Measurements from ENCODE around the gene CXCR2.

CXCR2 gene

DNA sequence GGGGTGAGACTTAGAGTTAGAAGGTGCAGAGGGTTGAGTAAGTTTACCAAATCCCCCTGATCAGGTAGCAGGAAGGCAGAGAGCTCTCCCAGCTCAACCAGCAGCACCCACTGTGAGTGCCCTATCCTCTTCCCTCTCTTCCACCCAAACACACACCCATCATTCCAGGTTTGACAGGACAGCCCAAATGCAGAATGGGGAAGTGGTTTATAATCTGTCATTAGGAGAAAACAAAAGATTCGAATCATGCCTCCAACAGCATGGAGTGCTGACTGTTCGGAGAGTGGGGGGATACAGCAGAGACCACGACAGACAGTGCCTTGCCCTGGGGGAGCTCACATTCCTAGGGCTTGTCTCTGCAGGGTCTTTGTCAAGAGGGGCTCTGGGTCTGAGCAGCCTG is 11.7 kb downstream of the CXCR2 start:
- Histone ChIP-seq H3K9ac (ENCODE audit: low read length) (no peak overlapping the region), H3K9me3 (ENCODE audit: control insufficient read depth, low read length) (no peaks in the 10 kb centered on the region), H3K4me1 (ENCODE audit: control insufficient read depth, insufficient read depth, low read length) (no peaks in the 10 kb centered on the region), H3K27me3 (ENCODE audit: control insufficient read depth, insufficient read depth, low read length) (no peaks in the 10 kb centered on the region), H3K36me3 (ENCODE audit: control insufficient read depth, insufficient read depth, low read length) (no peaks in the 10 kb centered on the region), H3K4me3 (ENCODE audit: low read length) (no peak overlapping the region)

DNA sequence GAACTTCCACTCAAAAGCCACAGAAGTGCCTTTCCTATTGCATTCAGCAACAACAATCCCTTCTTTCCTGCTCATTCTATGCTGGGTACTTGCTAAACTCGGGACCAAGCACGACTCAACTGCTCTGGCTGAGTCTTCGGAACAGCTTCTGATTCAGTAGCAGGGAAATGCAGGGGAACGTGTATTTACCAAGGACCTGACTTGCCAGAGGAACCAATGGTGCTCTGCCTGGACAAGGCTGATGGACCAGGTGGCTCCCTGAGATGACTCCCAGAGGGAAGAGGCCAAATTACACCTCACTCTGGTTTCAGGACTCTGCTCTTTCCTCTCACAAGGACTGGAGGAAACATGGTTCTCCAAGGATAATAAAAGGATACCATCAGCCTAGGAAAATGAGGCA is 12.2 kb downstream of the CXCR2 start:
- Histone ChIP-seq H3K9me3 (ENCODE audit: control insufficient read depth, low read length) (no peaks in the 10 kb centered on the region), H3K4me1 (ENCODE audit: control insufficient read depth, insufficient read depth, low read length) (no peaks in the 10 kb centered on the region), H3K36me3 (ENCODE audit: control insufficient read depth, insufficient read depth, low read length) (no peaks in the 10 kb centered on the region), H3K27me3 (ENCODE audit: control insufficient read depth, insufficient read depth, low read length) (peaks cover 2% of the 10 kb centered on the region), H3K9ac (ENCODE audit: low read length) (no peak overlapping the region), H3K4me3 (ENCODE audit: low read length) (no peak overlapping the region)

DNA sequence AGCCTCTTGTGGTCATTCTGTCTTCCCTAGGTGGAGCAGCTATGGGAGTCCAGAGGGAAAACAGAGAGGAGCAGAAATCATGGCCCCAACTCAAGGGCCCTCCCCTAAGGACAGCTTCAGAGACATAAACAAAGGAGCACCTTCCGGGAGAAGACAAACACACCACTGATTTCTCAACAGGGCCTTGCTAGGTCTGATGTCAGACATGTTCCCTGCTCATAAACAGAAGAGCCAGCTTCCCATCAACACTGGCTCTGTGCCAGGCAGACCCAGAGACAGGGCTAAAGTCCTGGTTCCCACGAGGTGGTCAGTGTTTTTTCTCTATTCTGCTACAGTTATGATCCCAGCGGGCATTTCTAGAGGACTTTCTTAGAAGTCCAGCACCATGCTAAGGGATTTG is 19.3 kb downstream of the CXCR2 start:
- Histone ChIP-seq H3K27me3 (ENCODE audit: control insufficient read depth, insufficient read depth, low read length) (peaks cover 2% of the 10 kb centered on the region), H3K4me1 (ENCODE audit: control insufficient read depth, insufficient read depth, low read length) (no peaks in the 10 kb centered on the region), H3K36me3 (ENCODE audit: control insufficient read depth, insufficient read depth, low read length) (no peaks in the 10 kb centered on the region), H3K9me3 (ENCODE audit: control insufficient read depth, low read length) (no peaks in the 10 kb centered on the region), H3K4me3 (ENCODE audit: low read length) (no peak overlapping the region), H3K9ac (ENCODE audit: low read length) (no peak overlapping the region)

DNA sequence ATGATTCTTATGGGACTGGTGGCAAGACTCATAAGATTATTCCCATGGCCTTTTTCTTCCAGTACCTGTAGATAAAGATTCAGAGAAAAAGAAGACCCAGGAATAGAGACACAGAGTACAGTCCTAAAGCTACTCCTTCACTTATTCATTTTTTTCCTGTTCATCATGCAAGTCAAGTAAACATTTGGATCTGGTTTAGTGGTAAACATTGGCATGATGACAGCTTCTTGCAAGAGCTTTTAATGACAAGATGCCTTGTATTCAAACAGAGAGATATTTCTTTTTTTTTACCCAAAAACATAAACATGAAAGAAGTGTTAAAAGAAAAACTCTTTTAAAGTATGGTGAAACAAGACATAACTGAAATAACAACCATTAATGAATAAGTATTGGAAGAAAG is 20.2 kb downstream of the CXCR2 start:
- Histone ChIP-seq H3K36me3 (ENCODE audit: control insufficient read depth, insufficient read depth, low read length) (no peaks in the 10 kb centered on the region), H3K27me3 (ENCODE audit: control insufficient read depth, insufficient read depth, low read length) (peaks cover 2% of the 10 kb centered on the region), H3K4me3 (ENCODE audit: low read length) (no peak overlapping the region), H3K9ac (ENCODE audit: low read length) (no peak overlapping the region), H3K9me3 (ENCODE audit: control insufficient read depth, low read length) (no peaks in the 10 kb centered on the region), H3K4me1 (ENCODE audit: control insufficient read depth, insufficient read depth, low read length) (no peaks in the 10 kb centered on the region)

DNA sequence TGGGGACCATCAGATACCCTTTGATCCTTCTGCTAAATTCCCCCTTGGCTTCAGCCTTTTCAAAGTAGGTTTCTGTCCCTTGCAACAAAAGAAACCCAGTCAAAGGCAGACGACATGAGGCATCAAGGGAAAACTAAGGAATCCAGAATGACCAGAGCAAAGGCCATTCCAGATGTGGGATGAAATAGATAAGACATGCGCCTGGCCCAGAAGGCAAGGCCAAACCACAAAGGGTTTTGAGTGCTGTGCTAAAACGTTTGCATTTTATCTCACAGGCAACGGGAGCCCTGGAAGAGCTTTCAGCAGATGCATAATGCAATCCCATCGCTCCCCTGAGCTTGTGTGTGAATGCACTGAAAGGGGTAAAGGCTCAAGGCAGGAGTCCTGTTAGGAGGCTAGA is 23.3 kb downstream of the CXCR2 start:
- no peaks in the 10 kb centered on the region for H3K9me3 ChIP-seq (ENCODE audit: control insufficient read depth, low read length)
- H3K36me3 ChIP-seq (ENCODE audit: control insufficient read depth, insufficient read depth, low read length): no peaks in the 10 kb centered on the region
- H3K4me3 ChIP-seq (ENCODE audit: low read length): no peak overlapping the region
- H3K9ac ChIP-seq (ENCODE audit: low read length): no peak overlapping the region
- H3K27me3 ChIP-seq (ENCODE audit: control insufficient read depth, insufficient read depth, low read length): no peaks in the 10 kb centered on the region
- no peaks in the 10 kb centered on the region for H3K4me1 ChIP-seq (ENCODE audit: control insufficient read depth, insufficient read depth, low read length)

DNA sequence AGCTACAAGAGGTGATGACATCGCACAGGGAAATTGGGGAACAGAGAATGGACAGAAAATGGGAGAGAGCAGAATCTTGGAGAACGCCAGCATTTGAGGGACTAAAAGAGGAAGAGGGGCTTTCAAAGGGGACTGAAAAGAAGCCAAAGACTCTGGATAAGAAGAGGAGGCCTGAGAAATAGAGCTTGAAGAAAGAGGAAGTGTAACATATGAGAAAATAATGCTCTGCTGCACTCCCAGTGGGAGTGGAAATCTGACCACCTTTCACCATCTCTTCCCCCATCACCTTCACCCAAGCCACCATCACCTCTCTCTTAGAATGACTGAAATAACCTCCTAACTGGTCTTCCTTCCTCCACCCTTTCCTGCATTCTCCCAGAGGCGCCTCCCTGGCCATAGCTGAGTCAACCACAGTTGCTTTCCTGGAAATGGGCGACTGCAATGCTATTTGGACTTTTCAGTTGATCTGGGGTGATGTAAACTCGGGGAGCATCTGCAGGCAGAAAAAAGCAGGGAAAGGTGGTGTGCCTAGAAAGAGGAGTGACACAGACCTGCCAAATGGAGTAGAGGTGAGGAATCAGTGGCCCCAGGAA is 24.1 kb downstream of the CXCR2 start:
- no peak overlapping the region for H3K9ac ChIP-seq (ENCODE audit: low read length)
- no peaks in the 10 kb centered on the region for H3K27me3 ChIP-seq (ENCODE audit: control insufficient read depth, insufficient read depth, low read length)

DNA sequence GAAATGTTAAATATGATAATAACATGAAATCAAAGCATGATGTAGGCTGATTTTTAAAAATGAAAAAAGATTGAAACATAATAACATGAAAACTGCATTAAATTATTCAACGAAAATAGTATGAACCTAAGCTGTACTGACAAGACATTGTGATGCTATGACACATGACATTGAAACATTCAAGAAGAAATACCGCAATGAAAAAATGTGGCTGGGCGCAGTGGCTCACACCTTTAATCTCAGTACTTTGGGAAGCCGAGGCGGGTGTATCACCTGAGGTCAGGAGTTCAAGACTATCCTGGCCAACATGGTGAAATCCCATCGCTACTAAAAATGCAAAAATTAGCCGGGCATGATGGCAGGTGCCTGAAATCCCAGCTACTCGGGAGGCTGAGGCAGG is 26.3 kb downstream of the CXCR2 start:
- no peaks in the 10 kb centered on the region for H3K27me3 ChIP-seq (ENCODE audit: control insufficient read depth, insufficient read depth, low read length)
- no peak overlapping the region for H3K9ac ChIP-seq (ENCODE audit: low read length)
- H3K9me3 ChIP-seq (ENCODE audit: control insufficient read depth, low read length): no peaks in the 10 kb centered on the region
- no peaks in the 10 kb centered on the region for H3K4me1 ChIP-seq (ENCODE audit: control insufficient read depth, insufficient read depth, low read length)
- no peaks in the 10 kb centered on the region for H3K36me3 ChIP-seq (ENCODE audit: control insufficient read depth, insufficient read depth, low read length)
- H3K4me3 ChIP-seq (ENCODE audit: low read length): no peak overlapping the region

More for the DNA sequence above, 24.1 kb downstream of the CXCR2 start:
- Histone ChIP-seq H3K4me1 (ENCODE audit: control insufficient read depth, insufficient read depth, low read length) (no peaks in the 10 kb centered on the region), H3K36me3 (ENCODE audit: control insufficient read depth, insufficient read depth, low read length) (no peaks in the 10 kb centered on the region), H3K9me3 (ENCODE audit: control insufficient read depth, low read length) (no peaks in the 10 kb centered on the region), H3K4me3 (ENCODE audit: low read length) (no peak overlapping the region)

DNA sequence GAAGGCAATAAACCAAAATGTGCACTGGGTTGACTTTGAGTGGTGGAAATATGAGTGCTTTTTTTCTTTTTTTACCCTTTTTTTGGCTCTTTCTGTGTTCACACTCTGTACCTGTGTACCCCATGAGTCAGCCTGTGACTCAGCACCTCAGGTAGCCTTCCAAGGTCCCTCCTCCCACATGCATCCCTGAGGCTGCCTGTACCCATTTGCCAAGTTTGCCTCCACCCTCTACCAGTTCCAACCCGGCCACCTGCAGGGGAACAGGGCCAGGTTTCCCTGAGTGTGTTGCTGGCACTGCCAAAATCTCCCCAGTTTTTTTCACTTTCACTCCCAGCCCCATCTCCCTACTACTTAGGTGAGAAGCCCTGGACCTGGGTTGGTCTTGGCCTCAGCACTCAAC is 26.9 kb downstream of the CXCR2 start:
- Histone ChIP-seq H3K9me3 (ENCODE audit: control insufficient read depth, low read length) (no peaks in the 10 kb centered on the region), H3K9ac (ENCODE audit: low read length) (no peak overlapping the region), H3K27me3 (ENCODE audit: control insufficient read depth, insufficient read depth, low read length) (no peaks in the 10 kb centered on the region), H3K4me1 (ENCODE audit: control insufficient read depth, insufficient read depth, low read length) (no peaks in the 10 kb centered on the region), H3K36me3 (ENCODE audit: control insufficient read depth, insufficient read depth, low read length) (no peaks in the 10 kb centered on the region), H3K4me3 (ENCODE audit: low read length) (no peak overlapping the region)

DNA sequence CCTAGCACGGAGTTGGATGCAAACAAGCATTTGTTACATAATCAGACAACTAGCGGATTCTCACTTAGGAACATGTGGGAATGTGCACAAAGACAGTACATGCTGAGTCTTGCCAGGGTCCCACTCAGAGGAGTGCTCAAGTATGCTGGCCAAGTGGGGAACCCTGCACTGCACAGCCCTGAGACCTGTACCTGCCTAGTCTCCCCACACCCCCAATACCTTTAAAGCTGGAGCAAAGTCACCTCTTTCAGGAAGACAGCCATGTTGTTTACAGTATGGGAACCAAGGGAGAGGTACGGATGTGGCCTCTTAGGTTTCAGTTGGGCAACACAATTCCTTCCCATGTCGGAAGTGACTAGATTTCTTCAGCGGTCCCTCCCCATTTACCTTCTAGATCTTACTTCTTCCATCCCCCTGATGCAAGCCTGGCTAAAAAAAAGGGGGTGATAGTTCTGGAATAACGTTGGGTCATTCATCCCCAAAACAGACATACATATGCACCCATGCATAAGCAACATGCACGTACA is 30.2 kb downstream of the CXCR2 start:
- no peaks in the 10 kb centered on the region for H3K9me3 ChIP-seq (ENCODE audit: control insufficient read depth, low read length)
- H3K9ac ChIP-seq (ENCODE audit: low read length): no peak overlapping the region
- no peaks in the 10 kb centered on the region for H3K27me3 ChIP-seq (ENCODE audit: control insufficient read depth, insufficient read depth, low read length)
- no peaks in the 10 kb centered on the region for H3K36me3 ChIP-seq (ENCODE audit: control insufficient read depth, insufficient read depth, low read length)
- H3K4me3 ChIP-seq (ENCODE audit: low read length): no peak overlapping the region
- H3K4me1 ChIP-seq (ENCODE audit: control insufficient read depth, insufficient read depth, low read length): no peaks in the 10 kb centered on the region

DNA sequence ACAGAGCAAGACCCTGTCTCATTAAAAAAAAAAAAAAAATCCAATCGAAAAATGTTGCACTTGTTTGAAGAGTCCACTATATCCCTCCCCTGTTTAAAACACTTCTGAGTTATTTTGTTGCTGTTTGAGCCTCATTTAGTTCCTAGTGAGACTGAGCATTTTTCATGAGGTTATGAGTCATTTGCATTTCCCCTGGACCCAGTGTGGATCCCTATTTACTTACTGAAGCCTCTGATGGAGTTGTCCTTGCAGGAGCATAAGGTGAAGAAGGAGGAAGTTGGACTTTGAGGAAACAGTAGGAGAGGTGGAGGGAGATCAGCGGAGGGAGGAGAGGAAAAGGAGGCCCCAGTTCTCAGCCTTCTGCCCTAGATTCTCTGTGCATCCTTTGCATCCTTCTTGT is 35.8 kb downstream of the CXCR2 start:
- Histone ChIP-seq H3K4me1 (ENCODE audit: control insufficient read depth, insufficient read depth, low read length) (no peaks in the 10 kb centered on the region), H3K9me3 (ENCODE audit: control insufficient read depth, low read length) (no peaks in the 10 kb centered on the region), H3K9ac (ENCODE audit: low read length) (no peak overlapping the region), H3K4me3 (ENCODE audit: low read length) (no peak overlapping the region), H3K36me3 (ENCODE audit: control insufficient read depth, insufficient read depth, low read length) (no peaks in the 10 kb centered on the region), H3K27me3 (ENCODE audit: control insufficient read depth, insufficient read depth, low read length) (peaks cover 8% of the 10 kb centered on the region)

DNA sequence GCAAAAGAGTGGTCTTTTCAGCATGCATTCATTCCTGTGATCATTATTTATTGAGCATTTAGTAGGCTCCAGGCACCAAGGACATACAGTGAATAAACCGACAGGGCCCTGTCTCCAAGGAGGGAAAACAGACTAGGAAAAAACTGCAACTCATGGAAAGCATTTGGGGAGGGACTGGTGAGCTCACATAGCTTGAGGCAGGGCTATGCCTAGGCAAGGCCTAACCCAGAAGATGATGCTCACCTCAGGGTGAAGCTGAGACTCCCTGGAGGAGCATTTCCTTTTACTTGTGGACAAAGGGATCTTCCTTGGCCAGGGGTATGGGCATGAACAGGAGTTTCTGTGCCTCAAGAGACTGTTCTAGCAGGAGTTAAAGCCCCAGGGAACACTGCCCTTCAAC is 37.0 kb downstream of the CXCR2 start:
- no peaks in the 10 kb centered on the region for H3K9me3 ChIP-seq (ENCODE audit: control insufficient read depth, low read length)
- H3K27me3 ChIP-seq (ENCODE audit: control insufficient read depth, insufficient read depth, low read length): peaks cover 8% of the 10 kb centered on the region
- H3K9ac ChIP-seq (ENCODE audit: low read length): no peak overlapping the region
- H3K4me3 ChIP-seq (ENCODE audit: low read length): no peak overlapping the region
- H3K4me1 ChIP-seq (ENCODE audit: control insufficient read depth, insufficient read depth, low read length): no peaks in the 10 kb centered on the region
- H3K36me3 ChIP-seq (ENCODE audit: control insufficient read depth, insufficient read depth, low read length): no peaks in the 10 kb centered on the region

DNA sequence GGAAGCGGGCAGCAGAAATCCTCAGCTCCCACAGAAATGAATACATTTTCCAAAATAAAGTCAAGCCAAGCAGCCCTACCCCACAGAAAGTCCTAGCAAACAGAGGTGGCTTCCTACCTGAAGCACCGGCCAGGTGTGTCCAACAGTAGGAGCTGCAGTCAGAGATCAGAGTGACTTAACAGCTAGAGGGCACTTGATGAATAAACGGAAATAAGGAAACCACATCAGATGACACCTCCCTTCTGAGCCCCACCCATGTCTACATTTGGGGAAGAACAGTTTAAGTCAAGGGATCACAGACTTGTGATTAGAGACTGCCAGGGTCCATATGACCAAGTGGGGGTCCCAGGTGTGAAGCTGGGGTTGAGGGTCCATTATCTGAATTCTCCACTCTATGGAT is 41.0 kb downstream of the CXCR2 start, which contains the start of gene CXCR1:
TSS of gene CXCR1 (minus strand) at position 172 of the 400 bp plus-strand sequence. CDS start 1,751 bp downstream, outside the sequence.
- peaks cover 8% of the 10 kb centered on the region for H3K27me3 ChIP-seq (ENCODE audit: control insufficient read depth, insufficient read depth, low read length)
- H3K4me1 ChIP-seq (ENCODE audit: control insufficient read depth, insufficient read depth, low read length): peaks cover 6% of the 10 kb centered on the region
- no peak within 1 kb of the TSS for H3K9ac ChIP-seq (ENCODE audit: low read length)
- H3K9me3 ChIP-seq (ENCODE audit: control insufficient read depth, low read length): no peaks in the 10 kb centered on the region
- H3K4me3 ChIP-seq (ENCODE audit: low read length): no peak within 1 kb of the TSS
- no peaks in the 10 kb centered on the region for H3K36me3 ChIP-seq (ENCODE audit: control insufficient read depth, insufficient read depth, low read length)

DNA sequence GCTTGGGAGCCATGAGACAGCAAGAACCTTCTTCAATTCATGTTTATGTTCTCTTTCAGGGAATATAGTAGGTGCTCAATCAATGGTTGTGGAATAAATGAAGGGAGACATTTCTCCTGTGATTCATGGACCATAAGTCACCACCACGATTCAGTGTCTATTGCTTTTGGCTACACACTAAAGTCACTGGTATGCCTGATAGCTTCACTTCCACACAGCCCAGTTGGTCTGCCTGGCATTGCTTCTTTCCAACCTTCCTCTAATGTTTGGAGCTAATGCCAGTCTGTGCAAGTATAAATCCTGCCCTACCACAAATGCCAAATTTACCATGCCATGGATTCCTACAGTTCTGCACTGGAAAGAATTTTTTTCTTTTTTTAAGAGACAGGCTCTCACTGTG is 42.2 kb downstream of the CXCR2 start:
- no peak overlapping the region for H3K4me3 ChIP-seq (ENCODE audit: low read length)
- no peaks in the 10 kb centered on the region for H3K36me3 ChIP-seq (ENCODE audit: control insufficient read depth, insufficient read depth, low read length)
- peaks cover 6% of the 10 kb centered on the region for H3K4me1 ChIP-seq (ENCODE audit: control insufficient read depth, insufficient read depth, low read length)
- H3K9me3 ChIP-seq (ENCODE audit: control insufficient read depth, low read length): no peaks in the 10 kb centered on the region
- H3K9ac ChIP-seq (ENCODE audit: low read length): no peak overlapping the region
- peaks cover 8% of the 10 kb centered on the region for H3K27me3 ChIP-seq (ENCODE audit: control insufficient read depth, insufficient read depth, low read length)
